AG04450 (cell line): ENCODE measurements around the gene PDZD7. TPM values are rescaled to one million over a fixed set of nuclear protein-coding genes. Genes with fewer than 3 reads are reported as not detected.

Source experiments
- CTCF ChIA-PET: fragments of 300-600, 350-600 bp; formaldehyde crosslinking; extraction: SDS; loops from one replicate; lab custom pipeline; 2022; ENCODE audit warnings: antibody characterized with exemption, inconsistent platforms; lab: Charles Lee
- POLR2A ChIA-PET: fragments of 350-600 bp; formaldehyde crosslinking; extraction: SDS; loops from one replicate; lab custom pipeline; 2021; ENCODE audit warnings: antibody characterized with exemption, inconsistent platforms; lab: Yijun Ruan, JAX
- DNase-seq: peaks from one replicate; pipeline ENCODE4 v3.0.0-alpha.2; 2011; ENCODE audit warnings: low read depth, low spot score
- H3K27ac ChIP-seq: one replicate; pipeline ENCODE4 v1.5.1; 2012; ENCODE audit warnings: low read depth, low read length, control low read depth
- H3K27me3 ChIP-seq: one replicate; pipeline ENCODE4 v1.6.0; 2012; ENCODE audit warnings: low read length; ENCODE audit not compliant: control insufficient read depth, insufficient read depth
- H3K4me3 ChIP-seq: 2 replicates; pipeline ENCODE4 v1.5.1; 2011; ENCODE audit warnings: mild to moderate bottlenecking, low read depth, low read length, control low read depth
- H3K9me3 ChIP-seq: 2 replicates; pipeline ENCODE4 v1.5.1; 2012; ENCODE audit warnings: low read length; ENCODE audit not compliant: control insufficient read depth, insufficient read depth
- CTCF ChIP-seq: IDR thresholded peaks from 2 replicates; pipeline ENCODE4 v1.5.1; 2011; ENCODE audit warnings: low read depth, low read length, control low read depth, inconsistent platforms
- polyA plus RNA-seq: library from polyadenylated mRNA; depleted of rRNA; stranded (reverse); fragments of >200 nt; gene quantifications from 2 replicates; pipeline ENCODE4 v1.2.3, GENCODE V29; 2011

Gene PDZD7
- polyA plus RNA-seq, 1 experiment, result 0.27 TPM

GRCh38 chr10:101020427-101021075 is 10.4 kb downstream of the PDZD7 start:
- no peak overlapping the region for H3K4me3 ChIP-seq
- no peak for DNase-seq
- CTCF ChIA-PET, result interaction anchor here (1.2 to 3.1 kb wide), 7 partner anchors 9 to 576 kb away, joined by 3 to 46 read pairs (median 4); partner anchors contain the start of genes KAZALD1, PDZD7 and SFXN3
- H3K9me3 ChIP-seq, result no peaks in the 10 kb centered on the region
- POLR2A ChIA-PET, result no interaction called here
- no peak overlapping the region for H3K27ac ChIP-seq
- no peaks in the 10 kb centered on the region for H3K27me3 ChIP-seq
- no peak for TF ChIP-seq CTCF

- Histone ChIP-seq H3K27me3 (no peaks in the 10 kb centered on the region), H3K9me3 (no peaks in the 10 kb centered on the region), H3K27ac (no peak overlapping the region), H3K4me3 (no peak overlapping the region)
- DNase-seq, result no peak
- TF ChIP-seq CTCF, result no peak
- ChIA-PET CTCF (interaction anchor here (0.6 to 6.6 kb wide), 21 partner anchors 10 to 739 kb away, joined by 3 to 271 read pairs (median 4); partner anchors contain the start of genes KAZALD1, LZTS2, PDZD7 and SFXN3), POLR2A (interaction anchor here (1.0 to 1.5 kb wide), 5 partner anchors 13 to 484 kb away, joined by 3 to 4 read pairs (median 3); partner anchors contain the start of genes HIF1AN and KAZALD1)
These were observed 11.6 kb downstream of the PDZD7 start for GRCh38 chr10:101019440-101019703.

- no peak for DNase-seq
- peak; percentile 78 for TF ChIP-seq CTCF
- Histone ChIP-seq H3K27ac (no peak overlapping the region), H3K9me3 (no peaks in the 10 kb centered on the region), H3K27me3 (no peaks in the 10 kb centered on the region), H3K4me3 (no peak overlapping the region)
- CTCF ChIA-PET, result interaction anchor here (0.6 to 6.6 kb wide), 25 partner anchors 11 to 739 kb away, joined by 3 to 271 read pairs (median 4); partner anchors contain the start of genes KAZALD1, LZTS2, PDZD7 and SFXN3
- POLR2A ChIA-PET, result interaction anchor here (1.0 to 1.5 kb wide), 5 partner anchors 13 to 483 kb away, joined by 3 to 4 read pairs (median 3); partner anchors contain the start of genes HIF1AN and KAZALD1
These were observed 12.1 kb downstream of the PDZD7 start for GRCh38 chr10:101018600-101019439.

- no peaks in the 10 kb centered on the region for H3K27me3 ChIP-seq
- DNase-seq, result no peak
- POLR2A ChIA-PET, result interaction anchor here (1.4 to 1.5 kb wide), 2 partner anchors 14 to 25 kb away, joined by 4 read pairs; no protein-coding TSS in a partner anchor
These were observed 12.8 kb downstream of the PDZD7 start for GRCh38 chr10:101018118-101018599.

More at GRCh38 chr10:101018118-101018599, 12.8 kb downstream of the PDZD7 start:
- Histone ChIP-seq H3K9me3 (no peaks in the 10 kb centered on the region), H3K27ac (no peak overlapping the region), H3K4me3 (no peak overlapping the region)
- CTCF ChIA-PET, result interaction anchor here (0.6 to 6.6 kb wide), 14 partner anchors 11 to 323 kb away, joined by 3 to 271 read pairs (median 6); partner anchors contain the start of genes KAZALD1, LZTS2, PDZD7 and SFXN3
- TF ChIP-seq CTCF, result no peak
